ENCODE results near the gene CXorf51A.

DNA sequence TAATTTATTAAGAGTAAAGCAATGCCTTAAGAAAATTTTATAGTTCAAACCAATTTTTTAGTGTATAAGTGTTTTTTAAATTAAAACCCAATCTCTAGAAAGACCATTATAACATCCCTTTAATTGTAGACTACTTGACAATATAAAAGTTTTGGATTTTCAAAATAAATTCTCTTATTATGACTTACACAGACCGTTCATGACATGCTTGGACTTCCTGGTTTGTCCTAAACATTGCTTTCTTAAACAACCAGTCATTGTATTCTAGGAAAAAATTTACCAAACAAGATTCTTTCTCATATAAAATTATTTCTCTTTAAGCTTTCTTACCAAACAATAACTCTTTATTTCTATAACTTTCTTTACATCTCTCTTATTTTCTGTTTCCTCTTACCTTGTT is 49.0 kb upstream of the CXorf51A start:
- TF ChIP-seq, protein P1, sequence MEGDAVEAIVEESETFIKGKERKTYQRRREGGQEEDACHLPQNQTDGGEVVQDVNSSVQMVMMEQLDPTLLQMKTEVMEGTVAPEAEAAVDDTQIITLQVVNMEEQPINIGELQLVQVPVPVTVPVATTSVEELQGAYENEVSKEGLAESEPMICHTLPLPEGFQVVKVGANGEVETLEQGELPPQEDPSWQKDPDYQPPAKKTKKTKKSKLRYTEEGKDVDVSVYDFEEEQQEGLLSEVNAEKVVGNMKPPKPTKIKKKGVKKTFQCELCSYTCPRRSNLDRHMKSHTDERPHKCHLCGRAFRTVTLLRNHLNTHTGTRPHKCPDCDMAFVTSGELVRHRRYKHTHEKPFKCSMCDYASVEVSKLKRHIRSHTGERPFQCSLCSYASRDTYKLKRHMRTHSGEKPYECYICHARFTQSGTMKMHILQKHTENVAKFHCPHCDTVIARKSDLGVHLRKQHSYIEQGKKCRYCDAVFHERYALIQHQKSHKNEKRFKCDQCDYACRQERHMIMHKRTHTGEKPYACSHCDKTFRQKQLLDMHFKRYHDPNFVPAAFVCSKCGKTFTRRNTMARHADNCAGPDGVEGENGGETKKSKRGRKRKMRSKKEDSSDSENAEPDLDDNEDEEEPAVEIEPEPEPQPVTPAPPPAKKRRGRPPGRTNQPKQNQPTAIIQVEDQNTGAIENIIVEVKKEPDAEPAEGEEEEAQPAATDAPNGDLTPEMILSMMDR (optimal IDR thresholded peaks at IDR 0.05 in 1 of 3, IDR thresholded peaks at IDR 0.05 in 1 of 3, conservative IDR thresholded peaks at IDR 0.05 in 1 of 3; ENCODE audit: extremely low read depth in 1 of 3, insufficient read depth in 2 of 3, low read length in 3 of 3) = no peak
- TF ChIP-seq EZH2 (IDR thresholded peaks at IDR 0.05; ENCODE audit: low read length) = no peak
